Stimulated activated CD4-positive, alpha-beta T cell treated with anti-CD3 and anti-CD28 coated beads, Interleukin-2, amount 100 ng/mL, for 48 hours (primary cell): ENCODE results near the gene KTI12.
A peak's percentile ranks its signal among the peaks of the same experiment; 100 is the strongest.
"Not testable (repeated sequence)": the region's sequence is repeated elsewhere in the genome, so short reads cannot be mapped to it uniquely, and the experiment has no call there.

Source experiments
- DNase-seq, 2 donors: peaks; one replicate each; pipeline ENCODE4 v3.0.0-alpha.2; 2020

The KTI12 gene

DNA sequence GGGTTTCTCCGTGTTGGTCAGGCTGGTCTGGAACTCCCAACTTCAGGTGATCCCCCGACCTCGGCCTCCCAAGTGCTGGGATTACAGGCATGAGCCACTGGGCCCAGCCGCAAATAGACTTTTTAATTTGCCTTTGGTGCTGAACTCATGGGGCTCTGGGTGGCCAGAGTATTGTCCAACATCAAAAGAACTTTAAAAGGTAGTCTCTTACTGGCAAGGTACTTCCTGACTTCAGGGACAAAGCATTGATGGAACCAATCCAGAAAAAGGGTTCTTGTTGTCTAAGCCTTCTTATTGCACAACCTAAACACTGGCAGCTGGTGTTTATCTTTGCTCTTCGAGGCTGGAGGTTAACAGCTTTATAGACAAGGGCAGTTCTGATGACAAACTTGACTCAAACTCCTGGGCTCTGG, 3.8 kb upstream of the KTI12 start:
- no peak for DNase-seq

DNA sequence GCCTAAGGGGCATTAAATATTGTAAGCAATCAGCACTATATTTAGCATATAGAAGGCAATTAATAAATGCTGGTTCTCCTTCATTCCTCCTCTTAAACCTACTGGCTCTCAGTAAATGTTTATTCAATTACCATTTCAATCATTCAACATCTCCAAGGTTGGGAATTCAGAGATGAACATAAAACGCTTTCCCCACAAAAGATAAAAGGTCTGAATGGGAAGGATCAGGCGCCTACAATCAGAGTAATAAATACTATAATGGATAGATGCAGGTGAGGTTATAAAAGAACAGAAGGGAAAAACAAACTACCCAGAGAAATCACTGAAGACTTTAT, 407 bp upstream of the KTI12 start:
- no peak for DNase-seq

DNA sequence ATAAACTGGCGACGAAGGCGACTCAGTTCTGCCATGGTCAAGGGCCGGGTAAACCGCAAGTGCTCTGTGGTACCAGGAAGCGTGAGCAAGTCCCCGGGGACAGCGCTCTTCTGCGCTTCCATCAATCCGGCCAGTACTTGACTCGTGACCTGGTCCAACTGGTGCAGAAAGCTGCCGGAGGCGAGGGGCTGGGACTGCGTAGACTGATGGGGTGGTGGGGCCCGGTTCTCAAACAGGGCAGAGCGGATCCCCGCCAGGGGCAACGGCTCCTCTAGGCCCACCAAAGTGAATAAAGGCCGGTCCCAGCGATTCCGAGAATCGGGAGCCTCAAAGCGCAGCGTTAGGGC, 852 bp downstream of the KTI12 start:
- DNase-seq, result peak in 1 of 2 donors; percentile 12

DNA sequence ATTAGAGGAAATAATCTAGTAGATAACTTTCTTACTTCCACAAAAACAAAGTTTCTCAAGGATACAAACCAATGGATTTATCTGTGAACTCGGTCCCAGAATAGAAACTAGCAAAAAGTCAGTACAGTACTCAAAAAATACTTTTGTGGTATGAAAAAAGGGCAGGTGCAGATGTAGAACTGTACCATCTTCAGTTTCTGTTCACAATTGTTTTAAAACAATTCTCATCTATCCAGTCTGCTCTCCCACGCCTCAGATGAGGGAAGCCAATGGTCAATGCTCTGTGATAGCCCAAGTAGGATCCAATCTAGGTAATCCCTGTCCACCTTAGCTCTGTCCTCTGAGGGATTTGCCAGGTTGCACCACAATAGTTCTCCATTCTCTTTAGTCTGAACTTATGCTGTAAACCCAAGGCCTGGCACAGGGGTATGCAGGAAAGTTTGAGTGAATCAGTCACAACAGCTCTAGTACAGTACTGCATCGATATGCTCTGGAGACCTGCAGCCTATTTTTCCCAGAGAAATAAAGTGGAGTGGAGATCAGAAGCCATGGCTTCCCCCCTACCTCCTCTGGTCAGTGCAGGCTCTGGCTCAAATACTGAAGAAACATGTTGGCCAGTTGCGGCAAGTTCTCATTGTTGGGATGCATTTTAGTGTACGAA, 1.4 kb downstream of the KTI12 start:
- DNase-seq, result no peak

DNA sequence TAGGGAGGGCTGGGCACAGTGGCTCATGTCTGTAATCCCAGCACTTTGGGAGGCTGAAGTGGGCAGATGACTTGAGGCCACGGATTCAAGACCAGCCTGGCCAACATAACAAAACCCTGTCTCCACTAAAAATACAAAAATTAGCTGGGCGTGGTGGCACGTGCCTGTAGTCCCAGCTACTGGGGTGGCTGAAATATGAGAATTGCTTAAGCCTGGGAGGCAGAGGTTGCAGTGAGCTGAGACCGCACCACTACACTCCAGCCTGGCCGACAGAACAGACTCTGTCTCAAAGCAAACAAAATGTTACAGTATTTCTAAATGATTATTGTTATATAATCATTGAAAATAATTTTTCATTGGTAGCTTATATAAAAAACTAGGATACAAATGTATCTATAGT, 4.8 kb downstream of the KTI12 start:
- not testable (repeated sequence) for DNase-seq

DNA sequence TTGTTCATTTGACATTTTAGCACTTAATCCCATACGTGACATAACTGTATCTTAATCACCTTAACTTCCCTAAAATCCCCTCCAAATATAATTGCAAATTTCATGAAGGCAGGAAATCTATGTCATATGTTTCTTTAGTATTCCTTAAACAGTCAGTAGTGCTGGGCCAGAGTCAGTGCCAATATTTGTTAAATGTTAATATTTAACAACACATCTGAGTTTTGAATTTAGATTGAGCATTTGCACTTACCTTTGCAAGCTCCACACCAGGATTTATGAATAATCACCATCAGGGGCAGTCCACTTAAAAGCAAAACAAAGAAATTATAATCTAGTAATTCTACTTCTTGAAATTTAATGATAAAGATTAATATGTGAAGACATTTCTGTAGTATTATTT, 5.3 kb downstream of the KTI12 start:
- DNase-seq, result no peak

DNA sequence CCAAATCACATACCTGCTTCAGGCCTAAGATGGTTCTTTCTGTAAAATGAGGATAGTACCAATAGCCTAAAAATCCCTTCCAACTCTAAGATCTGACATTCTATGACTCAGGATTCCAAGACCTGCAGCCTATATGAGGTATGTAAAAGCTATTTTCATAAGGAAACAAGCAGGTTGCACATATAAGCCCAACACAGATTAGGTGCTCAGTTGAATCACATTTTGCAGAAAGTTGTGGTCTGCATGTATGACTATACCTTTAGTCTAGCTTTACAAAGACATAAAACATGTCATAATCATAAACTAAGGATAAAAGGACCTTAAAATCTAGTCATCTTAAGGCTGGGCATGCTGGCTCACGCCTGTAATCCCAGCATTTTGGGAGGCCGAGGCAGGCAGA, 7.3 kb downstream of the KTI12 start:
- DNase-seq, result no peak

DNA sequence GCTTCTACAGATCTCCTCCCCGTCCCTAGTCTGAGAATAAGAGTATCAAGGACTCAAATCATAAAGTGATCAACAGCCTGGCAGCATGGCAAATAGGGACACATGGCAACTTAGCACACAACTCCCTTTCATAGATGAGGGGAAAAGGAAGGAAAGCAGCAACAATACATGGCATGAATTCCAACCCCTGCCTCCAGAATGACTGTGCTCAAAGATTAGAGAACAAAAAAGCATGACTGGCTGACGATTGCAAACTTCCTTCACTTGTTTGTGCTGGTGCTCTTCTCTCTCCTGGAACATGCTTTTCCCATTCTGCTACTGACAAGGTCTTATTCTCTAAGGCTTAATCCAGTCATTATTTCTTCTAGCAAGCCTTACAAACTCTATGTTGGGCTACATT, 11.5 kb downstream of the KTI12 start:
- DNase-seq, result no peak

DNA sequence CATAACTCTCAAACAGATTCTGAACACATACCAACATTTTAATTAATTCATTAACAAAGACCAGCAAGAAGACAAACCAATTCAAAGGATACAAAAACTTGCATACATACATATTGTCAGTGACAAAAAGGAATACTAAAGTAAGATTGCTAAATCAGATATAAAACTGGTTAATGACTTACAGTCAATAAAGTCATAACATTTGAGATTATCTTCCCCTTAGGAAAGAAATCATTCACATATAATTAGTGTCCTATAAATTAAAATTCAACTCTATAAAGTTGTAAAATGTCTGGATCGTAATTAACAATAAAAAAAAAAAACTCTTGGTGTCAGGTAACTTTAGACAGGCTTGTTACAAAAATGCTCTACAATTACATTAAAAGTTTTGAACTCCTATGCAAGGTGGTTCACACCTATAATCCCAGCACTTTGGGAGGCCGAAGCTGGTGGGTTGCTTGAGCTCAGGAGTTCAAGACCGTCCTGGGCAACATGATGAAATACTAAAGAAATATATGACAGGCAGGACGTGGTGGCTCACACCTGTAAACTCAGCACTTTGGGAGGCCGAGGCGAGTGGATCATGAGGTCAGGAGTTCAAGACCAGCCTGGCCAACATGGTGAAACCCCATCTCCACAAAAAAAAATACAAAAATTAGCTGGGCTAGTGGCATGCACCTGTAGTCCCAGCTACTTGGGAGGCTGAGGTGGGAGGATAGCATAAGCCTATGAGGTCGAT, 25.4 kb downstream of the KTI12 start:
- DNase-seq, result no peak

DNA sequence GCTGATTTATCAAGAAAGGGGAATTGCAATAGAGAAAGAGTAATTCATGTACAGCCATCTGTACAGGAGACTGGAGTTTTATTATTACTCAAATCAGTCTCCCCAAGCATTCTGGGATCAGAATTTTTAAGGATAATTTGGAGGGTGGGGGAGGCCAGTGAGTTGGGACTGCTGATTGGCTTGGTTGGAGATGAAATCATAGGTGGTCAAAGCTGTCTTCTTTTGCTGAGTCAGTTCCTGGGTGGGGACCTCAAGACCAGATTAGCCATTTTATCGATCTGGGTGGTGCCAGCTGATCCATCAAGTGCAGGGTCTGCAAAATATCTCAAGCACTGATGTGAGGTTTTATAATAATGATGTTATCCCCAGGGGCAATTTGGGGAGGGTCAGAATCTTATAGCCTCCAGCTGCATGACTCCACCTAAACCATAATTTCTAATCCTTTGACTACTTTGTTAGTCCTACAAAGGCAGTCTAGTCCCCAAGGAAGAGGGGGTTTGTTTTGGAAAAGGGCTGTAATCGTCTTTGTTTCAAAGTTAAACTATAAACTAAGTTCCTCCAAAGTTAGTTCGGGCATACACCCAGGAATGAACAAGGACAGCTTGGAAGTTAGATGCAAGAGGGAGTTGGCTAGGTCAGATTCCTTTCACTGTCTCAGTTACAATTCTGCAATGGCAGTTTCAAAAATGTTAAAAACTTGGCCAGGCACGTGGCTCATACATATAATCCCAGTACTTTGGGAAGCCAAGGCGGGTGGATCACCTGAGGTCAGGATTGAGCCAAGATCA, 26.2 kb downstream of the KTI12 start:
- no peak for DNase-seq

DNA sequence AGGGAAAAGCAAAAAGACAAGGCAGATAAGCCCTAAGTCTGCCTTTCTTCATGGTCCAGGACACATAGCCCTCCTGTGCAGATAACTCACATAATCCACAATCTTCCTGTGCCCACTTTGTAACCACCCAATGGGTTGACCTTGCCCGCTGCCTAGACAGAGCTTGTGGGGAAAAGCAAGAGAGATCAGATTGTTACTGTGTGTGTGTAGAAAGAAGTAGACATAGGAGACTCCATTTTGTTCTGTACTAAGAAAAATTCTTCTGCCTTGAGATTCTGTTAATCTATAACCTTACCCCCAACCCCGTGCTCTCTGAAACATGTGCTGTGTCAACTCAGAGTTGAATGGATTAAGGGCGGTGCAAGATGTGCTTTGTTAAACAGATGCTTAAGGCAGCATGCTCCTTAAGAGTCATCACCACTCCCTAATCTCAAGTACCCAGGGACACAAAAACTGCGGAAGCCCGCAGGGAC, 27.5 kb downstream of the KTI12 start:
- not testable (repeated sequence) for DNase-seq

DNA sequence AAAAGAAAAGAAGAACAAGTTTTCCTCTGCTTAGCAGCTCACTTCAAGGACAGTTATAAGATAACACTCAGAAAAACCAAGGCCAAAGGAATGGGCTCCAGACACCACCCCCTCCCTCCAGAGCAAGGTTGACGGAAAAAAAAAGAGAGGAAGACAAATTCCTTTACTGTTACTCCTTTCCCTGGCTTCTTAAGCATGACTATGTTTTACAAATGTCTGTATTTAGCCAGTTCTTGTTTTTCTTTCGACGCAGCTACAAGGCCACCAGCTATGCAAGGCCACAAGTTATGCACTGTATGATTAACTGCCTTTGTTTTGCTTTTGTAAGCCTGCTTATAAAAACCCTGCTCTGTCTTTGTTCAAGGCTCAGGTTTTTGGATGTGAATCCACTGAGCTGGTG, 28.1 kb downstream of the KTI12 start:
- not testable (repeated sequence) for DNase-seq

DNA sequence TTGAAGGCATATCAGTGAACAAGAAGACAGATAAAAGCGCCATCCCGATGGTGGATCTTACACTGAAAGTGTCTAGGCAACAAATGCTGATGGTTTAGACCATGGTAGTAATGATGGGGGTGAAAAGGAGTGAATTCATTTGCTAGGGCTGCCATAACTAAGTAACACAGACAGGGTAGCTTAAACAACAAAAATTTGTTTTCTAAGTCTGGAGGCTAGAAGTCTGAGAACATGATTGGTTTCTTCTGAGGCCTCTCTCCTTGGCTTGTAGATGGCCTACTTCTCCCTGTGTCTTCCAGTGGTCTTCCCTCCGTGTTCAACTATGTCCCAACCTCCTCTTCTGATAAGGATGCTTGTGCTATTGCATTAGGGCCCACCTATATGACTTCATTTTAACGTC, 29.7 kb downstream of the KTI12 start:
- no peak for DNase-seq

DNA sequence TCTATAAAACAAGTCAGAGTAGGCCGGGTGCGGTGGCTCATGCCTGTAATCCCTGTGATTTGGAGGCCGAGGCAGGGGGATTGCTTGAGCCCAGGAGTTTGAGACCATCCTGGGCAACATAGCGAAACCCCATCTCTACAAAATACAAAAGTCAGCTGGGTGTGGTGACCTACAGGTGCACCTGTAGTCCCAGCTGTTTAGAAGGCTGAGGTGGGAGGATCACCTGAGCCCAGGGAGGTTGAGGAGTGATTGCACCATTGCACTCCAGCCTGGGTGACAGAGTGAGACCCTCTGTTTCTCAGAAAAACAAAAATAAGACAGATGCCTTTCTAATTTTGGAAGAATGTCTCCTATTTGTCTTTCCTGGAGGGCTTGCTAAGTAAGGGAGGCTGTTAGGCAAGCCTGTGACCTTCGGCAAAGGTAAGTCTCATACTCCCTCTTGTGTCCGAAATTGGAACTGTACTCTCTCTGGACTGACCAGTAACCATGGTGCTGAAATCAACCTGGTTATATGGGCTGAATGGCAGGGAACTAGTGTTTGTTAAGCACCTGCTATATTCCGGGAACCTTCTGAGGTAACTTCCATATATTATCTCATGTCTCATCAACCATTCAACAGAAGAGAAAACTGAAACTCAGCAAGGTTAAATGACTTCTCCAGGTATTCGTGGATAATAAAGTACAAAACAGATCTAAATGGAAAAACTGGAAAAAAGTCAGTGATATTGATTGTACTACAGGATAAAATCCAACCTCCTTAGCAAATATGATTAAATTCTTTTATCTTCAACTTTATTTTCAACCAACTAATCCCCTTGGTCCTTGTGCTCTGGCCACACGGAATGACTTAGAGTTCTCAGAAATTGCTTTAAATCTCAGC, 31.3 kb downstream of the KTI12 start:
- DNase-seq, result peak; percentile 53 to 69

DNA sequence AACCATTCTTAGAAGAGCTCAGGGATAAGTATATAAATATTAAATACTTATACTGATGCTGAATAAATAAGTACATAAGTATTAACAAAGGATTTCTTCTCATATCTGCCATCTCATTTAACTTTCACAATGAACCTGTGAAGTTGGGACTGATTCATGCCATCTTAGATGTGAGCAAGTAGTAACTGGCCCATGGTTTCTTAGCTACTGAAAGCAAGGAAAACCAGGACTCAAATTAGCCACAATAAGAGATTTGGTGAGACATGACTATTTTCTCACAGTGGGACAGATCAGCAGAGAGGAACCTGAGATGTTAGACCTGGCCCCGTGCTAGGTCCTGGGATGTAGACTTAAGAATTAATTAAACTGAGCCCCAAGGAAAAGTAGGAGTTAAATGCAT, 34.9 kb downstream of the KTI12 start:
- no peak for DNase-seq

DNA sequence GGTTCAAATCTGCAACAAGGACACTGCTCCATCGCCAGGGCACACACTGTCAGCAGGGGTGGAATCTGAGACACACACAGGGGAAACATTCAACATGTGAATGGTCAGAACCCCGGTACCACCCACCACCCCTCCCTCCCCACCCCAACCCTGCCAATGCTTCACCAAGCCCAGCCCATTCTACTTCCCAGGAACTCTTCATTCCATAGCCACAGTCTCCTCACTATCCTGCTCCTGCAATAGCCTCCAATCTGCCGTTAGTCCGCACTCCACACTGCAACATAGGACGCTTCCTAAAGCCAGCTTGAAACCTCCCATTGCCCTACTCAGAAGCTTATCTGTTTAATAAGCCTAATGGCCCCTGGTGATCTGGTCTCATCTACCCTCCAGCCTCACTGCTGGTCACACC, 35.6 kb downstream of the KTI12 start:
- no peak for DNase-seq

DNA sequence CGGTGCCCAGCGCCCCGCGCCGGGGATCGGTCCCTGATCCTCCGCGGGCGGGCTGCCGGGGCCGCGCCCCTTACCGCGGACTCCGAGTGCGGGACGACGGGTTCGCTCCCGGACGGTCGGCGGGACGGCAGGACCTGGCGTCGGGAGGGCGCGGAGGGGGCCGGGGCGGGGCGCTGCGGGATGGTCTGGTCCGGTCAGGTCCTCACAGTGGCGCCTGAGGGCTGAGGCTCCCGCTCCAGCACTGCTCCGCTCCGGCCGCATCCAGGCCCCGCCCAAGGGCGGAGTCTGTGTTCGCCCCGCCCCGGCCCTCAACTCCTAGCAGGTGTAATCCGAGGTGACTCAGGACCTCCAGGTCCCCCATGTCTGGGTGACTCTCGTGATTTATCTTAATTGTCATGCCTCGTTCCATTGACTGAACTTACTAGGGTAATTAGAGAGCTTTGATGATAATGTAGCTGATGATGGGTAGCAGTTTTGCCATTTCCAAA, 43.1 kb downstream of the KTI12 start, which contains the start of gene RAB3B:
TSS of gene RAB3B (minus strand) at position 223 of the 488 bp plus-strand sequence. CDS start 13,583 bp downstream, outside the sequence.
- DNase-seq, result peak; percentile 69 to 86

DNA sequence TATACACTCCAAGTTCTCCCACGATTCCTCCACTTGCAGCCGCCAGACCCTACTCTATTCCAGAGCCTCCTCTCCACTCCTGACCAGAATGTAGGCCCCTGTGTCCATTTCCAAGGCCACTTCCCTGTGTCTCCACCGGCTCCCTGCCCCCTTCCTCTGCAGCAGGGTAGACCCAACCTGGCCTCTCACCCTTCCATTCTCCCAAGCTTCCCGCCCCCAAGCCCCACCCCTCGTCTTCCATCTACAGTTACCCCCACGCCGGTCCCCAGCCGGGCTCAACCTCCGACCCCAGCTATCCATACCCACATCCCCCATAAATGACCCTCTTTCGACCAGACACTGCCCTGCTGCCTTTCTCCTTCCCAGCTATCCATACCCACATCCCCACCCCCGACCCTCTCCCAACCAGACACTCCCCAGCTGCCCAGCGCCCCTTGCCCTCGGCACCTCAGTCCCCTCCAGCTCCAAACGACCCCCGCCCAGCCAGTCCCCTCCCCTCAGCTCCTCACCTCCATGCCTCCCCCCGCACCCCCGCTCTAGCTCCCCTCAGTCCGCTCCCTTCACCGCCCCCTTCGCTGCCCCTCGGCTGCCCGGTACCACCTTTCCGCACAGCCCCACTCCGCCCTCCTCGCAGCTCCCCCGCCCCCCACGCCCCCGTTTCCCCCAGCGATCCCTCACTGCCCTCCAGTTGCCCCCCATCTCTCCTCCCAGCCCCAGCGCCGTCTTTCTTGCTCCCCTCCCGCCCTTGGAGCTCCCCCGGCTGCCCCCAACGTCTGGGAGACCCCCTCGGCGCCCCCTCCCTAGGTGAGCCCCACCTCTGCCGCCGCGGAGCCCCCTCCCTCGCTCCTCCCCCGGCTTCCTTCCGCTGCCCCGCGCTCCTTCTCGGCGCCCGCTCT, 43.8 kb downstream of the KTI12 start:
- DNase-seq, result no peak

DNA sequence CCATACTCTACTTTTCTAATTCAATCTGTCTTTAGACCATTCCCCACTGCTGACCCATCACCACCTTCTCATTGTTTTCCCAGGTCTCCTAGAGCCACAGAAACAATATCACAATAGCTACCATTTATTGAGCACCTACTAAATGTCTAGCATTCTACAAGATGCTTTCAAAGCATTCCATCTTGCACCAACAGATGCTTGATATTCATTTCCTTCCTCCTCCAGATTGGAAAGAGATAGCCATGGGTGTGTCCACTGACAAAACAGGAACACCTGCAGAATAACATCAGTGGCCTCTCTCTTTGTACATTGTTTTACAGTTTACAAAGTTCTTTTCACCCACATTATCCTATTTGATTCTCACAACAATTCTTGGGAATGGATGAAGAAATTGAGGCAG, 45.4 kb downstream of the KTI12 start:
- no peak for DNase-seq

DNA sequence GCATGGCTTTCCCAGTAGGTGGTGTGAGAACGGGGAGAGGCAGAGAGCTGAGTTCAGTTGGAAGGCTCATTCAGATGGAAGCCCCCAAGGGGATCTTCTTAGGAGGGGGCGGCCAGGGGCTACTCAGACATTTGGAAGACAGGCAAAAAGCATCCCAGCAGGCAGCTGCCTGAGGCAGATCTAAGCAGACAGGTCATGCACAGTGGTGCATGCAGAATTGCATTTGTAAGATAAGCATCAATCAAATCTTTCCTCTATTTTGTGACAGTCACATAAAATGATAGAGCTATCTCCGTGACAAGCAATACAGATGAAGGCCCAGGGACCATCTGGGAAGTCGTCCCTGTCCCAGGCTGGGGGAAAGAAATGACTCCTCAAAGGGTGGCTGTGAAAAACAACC, 46.9 kb downstream of the KTI12 start:
- no peak for DNase-seq

DNA sequence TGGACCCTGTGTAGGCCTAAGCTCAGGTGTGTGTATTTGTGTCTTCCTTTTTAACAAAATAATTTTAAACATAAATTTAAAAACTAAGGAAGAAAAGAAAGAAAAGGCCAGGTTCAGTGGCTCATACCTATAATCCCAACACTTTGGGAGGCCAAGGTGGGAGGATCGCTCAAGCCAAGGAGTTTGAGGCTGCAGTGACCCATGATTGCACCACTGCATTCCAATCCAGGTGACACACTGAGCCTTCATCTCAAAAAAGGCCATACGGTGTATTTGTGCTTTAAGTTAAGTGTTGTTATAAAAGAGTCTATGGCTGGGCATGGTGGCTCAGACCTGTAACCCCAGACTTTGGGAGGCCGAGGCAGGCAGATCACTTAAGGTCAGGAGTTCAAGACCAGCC, 51.4 kb downstream of the KTI12 start:
- DNase-seq, result no peak
